Right hindlimb (tissue), 1 donor: Measurements from ENCODE around the gene CABP4.

ENCODE experiments used
- DNase-seq: peaks from one replicate; pipeline ENCODE4 v3.0.0-alpha.2; 2018

CABP4 gene

GRCh38 chr11:67436459-67437081 is 18.6 kb upstream of the CABP4 start:
- DNase-seq, result peak; percentile 42

DNA sequence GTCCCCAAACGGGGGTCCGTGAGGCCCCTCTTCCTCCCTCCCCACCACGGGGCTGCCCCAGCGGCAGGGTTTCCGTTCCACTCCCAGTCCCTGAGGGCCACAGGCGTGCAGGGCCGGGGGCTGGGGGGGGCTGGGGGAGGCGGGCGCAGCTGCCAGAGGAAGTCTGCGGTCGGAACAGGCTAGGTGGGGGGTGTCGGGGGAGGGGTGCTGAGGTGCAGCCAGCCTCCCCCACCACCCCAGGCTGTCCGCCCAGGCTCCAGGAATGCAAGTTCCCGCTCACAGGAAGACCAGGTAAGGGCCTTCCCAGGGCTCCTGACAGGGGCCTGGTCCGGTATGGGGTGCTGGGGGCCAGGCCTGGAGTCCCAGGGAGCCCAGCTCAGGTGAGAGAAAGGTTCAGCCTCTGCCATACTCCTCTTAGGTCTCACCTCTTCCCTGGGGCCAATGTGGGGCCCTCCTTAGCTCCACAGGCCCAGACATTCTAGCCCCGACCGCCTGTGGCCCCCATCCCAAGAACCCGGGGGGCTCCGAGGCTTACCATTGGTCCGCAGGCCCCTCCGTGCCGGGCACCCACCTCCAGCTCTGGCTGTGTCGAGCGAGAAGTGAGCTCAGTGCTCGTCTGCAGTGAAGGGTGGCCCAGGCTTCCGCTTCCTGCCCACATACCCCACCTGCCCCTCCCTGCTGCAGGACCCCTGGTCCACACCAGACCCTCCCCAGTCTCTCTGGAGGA is 17.9 kb upstream of the CABP4 start, which contains the start of gene PTPRCAP:
TSS of gene PTPRCAP (minus strand) at position 601 of the 727 bp plus-strand sequence. CDS start at position 538, 63 bp downstream.
- peak; percentile 56 for DNase-seq

DNA sequence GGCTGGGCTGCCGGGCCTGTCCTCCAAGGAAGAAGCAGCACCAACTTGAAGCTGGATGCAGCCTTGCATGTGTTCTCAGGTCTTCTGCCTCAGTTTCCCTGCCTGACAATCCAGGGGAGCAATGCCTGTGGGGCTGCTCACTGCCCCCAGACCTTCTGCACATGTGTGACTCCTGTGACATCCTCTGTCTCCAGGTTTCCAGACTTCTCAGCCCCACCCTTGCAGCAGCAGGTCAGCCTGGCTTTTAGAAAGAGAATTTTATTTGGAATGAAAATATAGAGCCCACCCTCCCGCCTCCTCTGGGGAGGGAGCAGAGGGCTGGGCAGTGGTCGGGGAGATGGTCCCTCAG is 17.4 kb upstream of the CABP4 start:
- peak; percentile 16 for DNase-seq

GRCh38 chr11:67438158-67438902 is 16.8 kb upstream of the CABP4 start:
- peak; percentile 24 for DNase-seq

DNA sequence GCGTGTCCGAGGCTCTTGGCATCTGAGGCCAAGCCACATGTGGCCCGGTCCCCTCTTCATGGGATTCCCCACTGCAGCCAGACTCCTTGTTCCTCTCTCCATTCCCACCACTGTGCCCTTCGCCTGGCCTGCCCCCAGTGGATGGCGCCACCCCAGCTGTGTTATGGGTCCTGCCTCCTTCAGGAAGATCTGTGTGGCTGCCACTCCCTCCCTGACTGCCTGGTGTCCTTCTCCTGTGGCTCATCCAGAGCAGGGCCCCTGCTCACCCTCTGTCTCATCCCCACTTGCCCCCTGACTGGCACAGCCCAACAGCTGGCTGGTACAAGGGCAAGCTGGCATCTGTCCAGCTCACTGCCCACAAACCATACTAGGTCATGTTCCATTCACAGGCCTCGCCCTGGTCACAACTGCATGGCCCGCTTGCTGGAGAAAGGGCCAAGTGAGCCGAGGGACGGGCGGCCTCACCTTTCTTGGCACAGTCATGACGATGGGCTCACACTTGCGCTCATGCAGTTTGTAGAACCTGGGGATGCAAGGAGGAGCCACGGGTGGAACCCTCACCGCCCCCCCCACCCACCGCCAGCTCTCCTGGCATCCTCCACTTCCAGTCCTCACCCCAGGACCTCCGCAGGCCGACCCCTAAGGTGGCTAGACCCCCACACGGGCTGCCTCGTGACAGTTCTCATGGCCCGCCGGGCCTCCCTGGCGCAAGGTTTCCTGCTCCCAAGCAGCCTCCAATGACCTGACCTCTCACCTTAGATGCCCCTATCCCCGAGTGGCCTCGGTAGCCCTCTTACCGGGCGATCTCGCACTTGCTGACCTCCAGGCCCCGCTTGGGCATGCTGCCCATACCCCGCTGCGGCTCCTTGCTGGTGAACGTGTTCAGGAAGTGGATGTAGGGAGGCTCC is 15.6 kb upstream of the CABP4 start:
- peak; percentile 43 for DNase-seq

DNA sequence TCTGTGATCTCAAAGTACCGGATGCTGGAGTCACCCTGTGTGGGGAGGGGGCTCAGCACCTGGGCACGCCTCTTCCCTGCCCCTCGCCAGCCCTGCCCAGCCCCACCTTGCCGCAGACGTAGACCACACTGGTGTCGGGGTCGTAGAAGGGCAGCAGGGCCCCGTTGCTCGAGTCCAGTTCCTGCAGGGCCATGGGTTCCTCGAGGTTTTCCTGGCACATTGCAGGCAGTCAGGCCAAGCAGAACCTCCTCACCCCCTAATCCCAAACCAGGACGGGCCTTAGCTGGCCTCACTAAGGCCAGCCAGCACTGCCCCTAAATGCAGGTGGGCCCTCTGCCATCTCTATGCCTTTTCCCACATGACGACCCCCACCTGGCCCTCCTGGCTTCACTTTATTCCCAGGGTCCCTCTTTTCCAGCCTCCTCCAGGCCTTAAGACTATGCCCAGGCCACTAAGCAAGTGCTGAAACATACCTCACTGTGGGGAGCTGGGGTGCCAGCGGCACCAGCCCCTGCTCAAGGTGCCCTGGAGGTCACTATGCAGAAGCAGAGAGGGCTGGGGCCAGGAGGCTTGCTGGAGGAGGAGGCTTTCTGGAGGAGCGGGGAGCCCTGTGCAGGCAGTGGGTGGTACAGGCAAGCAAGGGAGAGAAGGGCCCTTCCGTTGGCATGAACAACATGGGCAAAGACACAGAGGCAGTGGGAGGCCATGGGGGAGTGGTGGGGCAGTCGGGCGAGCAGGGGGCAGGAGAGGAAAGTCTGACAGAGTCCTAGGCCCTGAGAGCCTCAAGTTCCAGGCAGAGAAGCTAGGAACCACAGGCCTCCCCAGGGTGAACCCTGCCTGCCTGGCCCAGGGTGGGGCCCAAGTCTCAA is 14.7 kb upstream of the CABP4 start:
- peak; percentile 30 for DNase-seq

- DNase-seq, result no peak
These were observed 14.0 kb upstream of the CABP4 start for GRCh38 chr11:67441098-67441563.

DNA sequence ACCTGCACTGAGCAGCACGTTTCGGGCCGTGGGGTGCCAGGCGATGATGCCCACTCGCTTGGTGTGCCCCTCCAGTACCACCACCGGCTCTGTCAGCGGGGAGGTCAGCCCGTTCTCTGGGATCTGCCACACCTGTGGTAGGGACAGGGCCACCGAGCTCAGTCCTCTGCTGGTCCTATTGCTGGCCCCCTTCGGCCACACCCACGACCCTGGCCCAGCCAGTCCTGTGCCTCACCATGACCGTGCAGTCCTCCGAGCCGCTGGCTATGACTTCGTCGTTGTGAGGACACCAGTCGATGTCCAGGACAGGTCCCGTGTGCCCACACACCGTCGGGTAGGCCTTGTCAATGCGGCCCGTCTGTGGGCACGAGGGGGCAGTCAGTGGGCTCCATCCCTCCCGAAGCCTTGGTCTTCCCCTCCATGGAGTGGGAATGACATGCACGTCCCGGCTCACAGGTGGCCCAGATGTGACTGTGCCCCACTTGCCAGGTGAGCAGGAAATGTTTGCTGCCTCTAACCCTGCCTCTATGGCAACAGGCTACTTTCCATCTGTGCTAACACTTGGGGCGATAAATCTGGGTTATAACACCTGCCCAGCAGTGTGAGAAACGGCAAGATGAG is 13.3 kb upstream of the CABP4 start:
- DNase-seq, result peak; percentile 26

DNA sequence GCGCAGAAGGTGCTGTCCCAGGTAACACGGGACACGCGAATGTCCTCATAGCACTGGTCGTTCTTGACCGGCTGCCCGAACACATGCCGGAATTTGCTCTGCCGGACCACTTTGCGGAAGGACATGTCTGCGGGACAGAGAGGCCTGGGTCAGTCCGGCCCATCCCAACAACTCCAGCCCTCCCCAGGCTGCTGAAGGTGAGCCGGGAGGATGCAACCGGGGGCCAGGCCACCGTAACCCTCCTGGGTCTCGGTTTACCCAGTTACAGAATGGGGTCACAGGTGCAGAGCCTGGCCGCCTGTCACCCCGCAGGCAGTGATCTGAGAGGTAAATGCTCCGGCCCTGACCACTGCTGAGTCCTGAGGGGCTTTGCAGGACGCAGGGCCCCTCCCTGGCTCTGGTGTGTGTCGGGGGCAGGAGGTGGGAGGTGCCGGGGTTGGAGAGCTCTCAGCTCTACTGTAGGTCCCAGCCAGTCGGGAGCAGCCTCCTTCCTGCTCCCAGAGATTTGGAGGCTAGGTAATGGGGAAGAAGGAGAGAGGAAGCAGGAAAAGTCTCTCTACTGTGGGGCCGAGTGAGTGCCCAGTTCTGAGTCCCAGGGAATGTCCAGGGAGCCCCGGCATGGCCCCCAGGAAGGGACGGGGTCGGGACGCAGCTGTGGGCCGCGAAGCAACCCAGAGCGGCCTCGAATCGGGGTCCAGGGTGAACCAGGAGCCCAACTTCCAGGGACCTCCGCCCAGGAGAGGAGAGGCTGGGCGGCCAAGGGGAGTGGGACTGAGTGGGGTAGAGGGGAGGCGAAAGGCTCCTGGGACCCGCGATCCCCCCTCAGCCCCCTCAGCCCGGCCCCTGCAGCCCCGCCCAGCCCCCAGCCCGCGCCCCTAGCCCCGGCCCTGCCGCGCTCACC is 12.4 kb upstream of the CABP4 start:
- DNase-seq, result peak; percentile 26

DNA sequence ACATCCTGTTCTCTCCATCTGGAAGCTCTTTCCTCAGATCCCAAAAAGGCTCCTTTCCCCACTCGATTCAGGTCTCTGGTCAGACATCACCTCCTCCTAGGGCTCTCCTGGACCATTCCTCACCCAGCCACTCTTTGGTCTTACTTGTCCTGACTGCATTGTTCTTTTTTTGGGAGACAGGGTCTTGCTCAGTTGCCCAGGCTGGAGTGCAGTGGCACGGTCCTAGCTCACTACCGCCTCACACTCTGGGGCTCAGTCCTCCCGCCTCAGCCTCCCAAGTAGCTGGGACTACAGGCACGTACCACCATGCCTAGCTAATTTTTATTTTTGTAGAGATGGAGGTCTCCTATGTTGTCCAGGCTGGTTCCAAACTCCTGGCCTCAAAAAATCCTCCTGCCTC is 9.6 kb upstream of the CABP4 start:
- DNase-seq, result no peak

GRCh38 chr11:67448220-67448609 is 6.9 kb upstream of the CABP4 start:
- DNase-seq, result no peak

- DNase-seq, result peak; percentile 12
These were observed 5.9 kb upstream of the CABP4 start for GRCh38 chr11:67449116-67449844.

- DNase-seq, result peak; percentile 14
These were observed 4.1 kb upstream of the CABP4 start for GRCh38 chr11:67450796-67451657.

DNA sequence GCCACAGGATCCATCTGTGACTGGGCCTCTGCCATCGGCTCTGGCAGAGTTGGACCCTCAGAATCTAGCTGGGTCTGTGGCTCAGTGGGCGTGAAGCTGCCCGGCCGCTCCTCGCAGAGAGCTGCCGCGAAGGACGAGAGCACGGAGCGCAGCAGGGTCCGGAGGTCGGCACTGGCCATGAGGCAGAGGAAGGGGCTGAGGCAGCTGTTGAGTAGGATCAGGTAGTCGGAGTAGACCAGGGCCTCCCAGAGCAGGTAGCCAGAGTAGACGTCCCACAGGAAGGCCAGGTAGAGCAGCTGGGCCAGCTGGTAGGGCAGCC is 3.5 kb upstream of the CABP4 start:
- peak; percentile 14 for DNase-seq

DNA sequence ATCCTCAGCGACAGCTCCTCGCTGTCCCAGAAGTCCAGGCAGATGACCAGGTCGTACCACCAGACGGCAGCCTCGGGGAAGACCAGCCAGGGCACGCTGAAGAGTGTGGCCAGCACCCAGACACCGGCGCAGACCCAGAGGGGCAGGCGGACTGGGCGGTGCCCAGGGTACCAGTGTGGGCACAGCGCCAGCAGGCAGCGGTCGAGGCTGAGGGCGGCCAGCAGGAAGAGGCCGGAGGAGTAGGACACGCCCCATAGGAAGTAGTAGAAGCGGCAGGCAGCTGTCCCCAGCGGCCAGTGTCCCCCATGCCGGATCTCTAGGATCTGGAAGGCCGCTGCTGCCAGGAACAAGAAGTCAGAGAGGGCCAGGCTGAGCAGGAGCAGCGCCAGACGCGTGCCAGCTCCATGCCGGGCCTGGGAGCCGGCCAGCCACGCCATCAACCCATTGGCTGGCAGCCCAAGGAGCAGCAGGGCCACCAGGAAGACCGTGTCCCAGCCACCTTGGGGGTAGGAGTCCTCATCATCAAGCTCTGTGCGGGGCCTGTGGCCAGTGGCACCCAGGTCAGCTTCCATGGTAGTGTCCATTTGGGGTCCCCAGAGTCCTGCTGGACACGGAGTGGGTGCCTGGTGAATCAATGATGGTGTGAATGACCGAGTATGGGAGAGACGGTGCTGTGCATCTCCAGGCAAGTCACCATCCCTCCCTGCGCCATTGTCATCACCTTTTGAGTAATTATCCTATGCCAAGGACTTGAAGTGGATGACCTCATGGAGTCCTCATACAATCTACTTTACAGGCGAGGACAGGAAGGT is 2.8 kb upstream of the CABP4 start, which contains the start of gene GPR152:
TSS of gene GPR152 (minus strand) at position 589 of the 812 bp plus-strand sequence. CDS start at position 584, 5 bp downstream.
- peak; percentile 22 for DNase-seq

DNA sequence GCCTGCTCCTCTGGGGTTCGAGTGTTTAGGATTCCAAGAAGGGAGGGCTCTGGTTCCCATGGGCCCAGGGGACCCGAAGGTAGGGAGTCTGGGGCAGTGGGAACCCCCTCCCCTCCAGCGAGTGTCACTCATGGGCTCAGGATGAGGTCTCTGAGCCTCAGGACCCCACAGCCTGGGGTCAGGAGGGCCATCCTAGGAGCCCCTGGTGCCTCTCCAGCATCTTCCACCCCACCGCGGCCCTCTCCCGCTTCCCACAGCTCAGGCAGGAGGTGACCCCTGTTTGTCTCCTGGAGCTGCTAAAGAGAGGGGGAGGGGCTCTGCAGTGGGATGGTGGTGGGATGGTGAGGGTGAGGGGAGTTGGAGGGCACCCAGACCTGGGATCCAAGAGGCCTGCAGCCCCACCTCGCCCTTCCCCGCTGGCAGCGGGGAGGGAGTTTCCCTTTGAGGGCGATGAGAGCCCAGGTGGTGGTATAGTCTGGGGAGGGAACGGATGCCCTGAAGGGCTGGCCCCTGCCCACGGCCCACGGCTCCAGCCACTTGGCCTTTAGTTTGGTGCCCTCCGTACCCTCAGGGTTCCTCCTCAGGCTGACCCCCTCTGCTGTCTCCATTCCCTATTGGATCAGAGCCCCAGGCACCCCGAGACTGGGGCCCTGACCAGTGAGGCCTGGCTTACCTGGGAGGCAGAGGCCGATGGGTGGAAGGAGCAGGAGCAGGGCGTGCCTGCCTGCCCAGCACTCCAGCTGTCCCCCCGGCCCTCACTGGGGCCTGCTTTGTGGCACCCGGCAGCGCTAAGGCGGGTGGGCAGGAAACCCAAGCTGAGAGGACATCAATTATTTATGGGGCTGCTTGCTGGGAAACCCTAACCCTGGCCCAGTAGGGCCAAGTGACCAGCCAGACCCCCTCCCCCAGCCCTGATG is 1.1 kb upstream of the CABP4 start:
- peak; percentile 15 for DNase-seq
